OCI-LY3 (cell line): Measurements from ENCODE around the gene RNU2-1.
"Not testable (repeated sequence)": the region's sequence is repeated elsewhere in the genome, so short reads cannot be mapped to it uniquely, and the experiment has no call there.

ENCODE experiments used
- EZH2phosphoT487 ChIP-seq: fragments of 200-600 bp; shearing (Covaris generic); IDR thresholded peaks from 2 replicates; pipeline ENCODE4 v1.6.1; 2018; ENCODE audit warnings: antibody characterized with exemption, mixed run types, low read depth
- TF ChIP-seq, protein P1 (sequence below): fragments of 200-600, 300-600 bp; sonication (generic); IDR thresholded peaks from 2 replicates; pipeline ENCODE4 v1.5.1; 2014; ENCODE audit warnings: antibody characterized with exemption, low read length, low read depth

DNA sequence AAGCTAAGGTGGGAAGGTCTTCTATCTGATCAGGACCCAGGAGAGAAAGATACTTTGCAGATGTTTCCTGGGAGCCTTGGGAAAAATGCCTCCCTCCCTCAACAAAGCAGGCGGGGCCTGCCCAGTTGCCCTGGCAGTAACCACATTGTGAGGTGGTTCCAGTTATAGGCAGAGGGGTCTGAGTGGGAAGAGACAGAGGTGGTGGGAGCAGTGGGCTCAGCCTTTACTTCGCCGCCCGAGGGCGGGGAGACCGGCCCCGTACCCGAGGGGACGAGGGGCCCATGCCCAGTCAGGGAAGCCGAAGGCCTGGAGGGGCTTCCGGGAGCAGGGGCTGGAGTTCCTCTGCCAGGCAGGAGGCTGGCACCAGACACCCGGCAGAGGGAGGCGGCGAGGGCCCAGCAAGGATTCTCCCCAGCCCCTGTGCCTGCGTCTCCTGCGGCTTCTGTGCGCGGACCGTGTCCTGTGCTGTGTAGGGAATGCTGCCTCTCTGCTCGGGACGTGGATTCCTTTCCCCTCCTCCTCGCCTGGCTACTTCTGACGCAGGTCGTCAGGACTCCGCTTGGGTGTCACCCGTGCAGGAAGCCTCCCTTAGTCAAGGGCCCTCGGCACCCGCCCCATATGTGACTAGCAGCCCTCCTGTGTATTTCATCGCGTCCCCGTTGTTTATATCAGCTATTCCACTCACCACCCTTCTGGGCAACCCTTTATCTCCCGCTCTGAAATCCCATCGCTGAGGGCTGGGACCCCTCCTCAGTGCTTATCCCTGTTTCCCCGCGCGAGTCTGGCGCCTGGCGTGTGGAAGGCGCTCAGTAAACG is 2.4 kb downstream of the RNU2-1 start:
- TF ChIP-seq, protein P1, sequence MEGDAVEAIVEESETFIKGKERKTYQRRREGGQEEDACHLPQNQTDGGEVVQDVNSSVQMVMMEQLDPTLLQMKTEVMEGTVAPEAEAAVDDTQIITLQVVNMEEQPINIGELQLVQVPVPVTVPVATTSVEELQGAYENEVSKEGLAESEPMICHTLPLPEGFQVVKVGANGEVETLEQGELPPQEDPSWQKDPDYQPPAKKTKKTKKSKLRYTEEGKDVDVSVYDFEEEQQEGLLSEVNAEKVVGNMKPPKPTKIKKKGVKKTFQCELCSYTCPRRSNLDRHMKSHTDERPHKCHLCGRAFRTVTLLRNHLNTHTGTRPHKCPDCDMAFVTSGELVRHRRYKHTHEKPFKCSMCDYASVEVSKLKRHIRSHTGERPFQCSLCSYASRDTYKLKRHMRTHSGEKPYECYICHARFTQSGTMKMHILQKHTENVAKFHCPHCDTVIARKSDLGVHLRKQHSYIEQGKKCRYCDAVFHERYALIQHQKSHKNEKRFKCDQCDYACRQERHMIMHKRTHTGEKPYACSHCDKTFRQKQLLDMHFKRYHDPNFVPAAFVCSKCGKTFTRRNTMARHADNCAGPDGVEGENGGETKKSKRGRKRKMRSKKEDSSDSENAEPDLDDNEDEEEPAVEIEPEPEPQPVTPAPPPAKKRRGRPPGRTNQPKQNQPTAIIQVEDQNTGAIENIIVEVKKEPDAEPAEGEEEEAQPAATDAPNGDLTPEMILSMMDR, result not testable (repeated sequence)
- TF ChIP-seq EZH2phosphoT487, result not testable (repeated sequence)
